Stomach (tissue), 9 donors: ENCODE data around the gene SNX20. TPM values are rescaled to one million over a fixed set of nuclear protein-coding genes. Genes with fewer than 3 reads are reported as not detected.

Source experiments
- DNase-seq, 2 donors: peaks; one replicate each; pipeline versions ENCODE4 v3.0.0 to v3.0.0-alpha.2; 2013 to 2019
- H3K27ac ChIP-seq, 5 donors: fragments of 200-600 bp in 4 of 5; sonication (generic) in 4 of 5; one replicate each; pipeline ENCODE4 v1.5.1; 2013 to 2019; ENCODE audit warnings: mild to moderate bottlenecking in 1 of 5, moderate library complexity in 1 of 5
- H3K27me3 ChIP-seq, 3 donors: fragments of 200-600 bp; sonication (generic); one replicate each; pipeline ENCODE4 v1.5.1; 2017 to 2019; ENCODE audit warnings: mixed run types in 1 of 3
- H3K36me3 ChIP-seq, 4 donors: fragments of 200-600 bp; sonication (generic); 1 replicate in 3 of 4; 2 replicates in 1 of 4; pipeline ENCODE4 v1.5.1; 2016 to 2019
- H3K4me1 ChIP-seq, 4 donors: fragments of 200-600 bp; sonication (generic); one replicate each; pipeline ENCODE4 v1.5.1; 2016 to 2019
- H3K4me3 ChIP-seq, 4 donors: fragments of 200-600 bp; sonication (generic) in 3 of 4; one replicate each; pipeline ENCODE4 v1.5.1; 2016 to 2019; ENCODE audit warnings: mild to moderate bottlenecking in 1 of 4
- H3K9me3 ChIP-seq, 4 donors: fragments of 200-600 bp; sonication (generic); one replicate each; pipeline ENCODE4 v1.5.1; 2016 to 2019
- EP300 ChIP-seq: sonication (generic); formaldehyde crosslinking; IDR thresholded peaks from one replicate; pipeline ENCODE4 v1.6.1; 2017; ENCODE audit warnings: antibody characterized with exemption
- POLR2A ChIP-seq, 4 donors: fragments of 450-650 bp; IDR thresholded peaks; one replicate each; pipeline ENCODE4 v1.6.1; 2016; ENCODE audit warnings: antibody characterized with exemption in 4 of 4, control low read depth in 2 of 4, mild to moderate bottlenecking in 1 of 4, moderate library complexity in 1 of 4
- POLR2AphosphoS5 ChIP-seq, 3 donors: sonication (generic); formaldehyde crosslinking; IDR thresholded peaks; one replicate each; pipeline ENCODE4 v1.6.1; 2016; ENCODE audit warnings: antibody characterized with exemption in 3 of 3
- WGBS, 5 donors: extraction: QIAGEN DNeasy Blood & Tissue Kit in 3 of 5; methylation state at CpG; one replicate each; pipeline versions ENCODE4 v1.1.5 to v1.1.7; 2013 to 2018; 5-methylcytosine and 5-hydroxymethylcytosine counted together
- intact Hi-C: fragments of 100-400 bp; cut with DNase I; formaldehyde crosslinking; loops from one replicate; pipeline ENCODE4 v1.15.1; 2023; ENCODE audit warnings: low total_unique reads
- polyA plus RNA-seq, 3 donors: library from polyadenylated mRNA; stranded (reverse); fragments of 200-250 nt; gene quantifications; one replicate each; pipeline ENCODE4 v1.2.3, GENCODE V29; 2013
- total RNA-seq, 5 donors: library from RNA; depleted of rRNA; stranded (reverse); fragments of >200 nt; gene quantifications; one replicate each; pipeline versions ENCODE4 v1.1.0 to v1.2.3, GENCODE V29; 2014 to 2016
- TF ChIP-seq, protein P1 (sequence below), 7 experiments: fragments of 450-650 bp in 4 of 7; fragments of 200-600 bp in 3 of 7; sonication (generic) in 3 of 7; IDR thresholded peaks; one replicate each; pipeline ENCODE4 v1.5.1; 2016 to 2019; ENCODE audit warnings: antibody characterized with exemption in 7 of 7, control low read depth in 2 of 7, mild to moderate bottlenecking in 1 of 7
- donor health status: healthy with polysubstance abuse.
- donor health status: Bipolar disorder and iron deficiency.
- donor health status: healthy.

The SNX20 gene
- total and polyA plus RNA-seq, 8 donors = 0.29 to 7.4 (median 1.1) TPM; not detected in 1

- H3K9me3 ChIP-seq = no peaks in the 10 kb centered on the region
- no peak for TF ChIP-seq POLR2A (IDR thresholded peaks at IDR 0.05)
- no peak for TF ChIP-seq EP300
- H3K4me1 ChIP-seq = peaks cover 0 to 15% (median 5%) of the 10 kb centered on the region in 4 donors
- peaks cover 0 to 8% (median 6%) of the 10 kb centered on the region in 4 donors for H3K36me3 ChIP-seq
- H3K27me3 ChIP-seq = no peaks in the 10 kb centered on the region
- WGBS, 5 donors = 88 to 93% (median 92%) methylated on average over 6 of the region's 6 CpGs
- no peak overlapping the region for H3K4me3 ChIP-seq
- intact Hi-C loops = no loop called here
- no peak overlapping the region for H3K27ac ChIP-seq
- DNase-seq = no peak
Observed at GRCh38 chr16:50721549-50722404, 40.7 kb upstream of the SNX20 start.

DNA sequence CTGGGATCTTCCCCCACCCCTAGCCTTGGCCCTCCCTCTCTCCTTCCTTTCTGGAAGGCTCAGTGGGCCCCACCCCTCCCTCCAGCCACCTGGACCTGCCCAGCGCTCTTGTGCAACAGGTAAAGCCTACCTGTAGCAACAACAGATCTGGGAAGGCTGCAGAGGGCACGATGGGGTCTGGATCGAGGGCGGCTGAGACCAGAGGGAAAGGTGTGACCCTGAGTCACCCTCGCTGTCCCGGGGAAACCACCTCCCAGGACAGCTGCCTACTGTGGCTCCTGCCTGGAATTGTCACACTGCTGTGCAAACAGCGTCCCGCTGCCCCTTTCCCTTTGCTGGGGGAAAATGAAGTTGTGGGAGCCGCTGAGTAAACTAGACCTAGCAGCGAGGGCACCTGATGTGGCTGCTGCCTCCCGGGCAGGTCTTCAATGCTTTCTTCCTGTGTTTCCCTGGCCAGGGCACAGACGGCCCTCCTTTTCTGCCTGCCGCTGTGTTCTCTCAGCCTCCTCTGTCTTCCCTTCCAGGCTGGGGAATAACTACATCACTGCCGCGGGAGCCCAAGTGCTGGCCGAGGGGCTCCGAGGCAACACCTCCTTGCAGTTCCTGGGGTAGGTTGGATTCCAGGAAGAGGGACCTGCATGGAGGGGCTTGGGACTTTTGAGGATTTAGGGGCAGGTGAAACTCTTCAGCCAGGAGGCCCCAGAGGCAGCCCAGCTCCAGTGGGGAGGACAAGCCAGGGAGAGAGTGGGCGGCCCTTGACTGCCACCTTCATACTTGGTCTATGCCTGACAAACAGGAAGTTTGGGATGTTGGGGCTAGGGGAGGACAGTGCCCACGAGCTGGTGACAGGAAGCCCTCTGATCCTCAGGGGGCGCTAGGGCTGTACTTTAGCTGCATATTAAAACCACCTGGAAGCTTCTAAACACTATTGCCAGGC lies 38.6 kb upstream of the SNX20 start:
- H3K27ac ChIP-seq = peak overlapping the region in 3 of 5 donors; percentile 1 to 48 (median 29)
- intact Hi-C loops = no loop called here
- H3K27me3 ChIP-seq = no peaks in the 10 kb centered on the region
- no peaks in the 10 kb centered on the region for H3K9me3 ChIP-seq
- H3K4me1 ChIP-seq = peaks cover 0 to 15% (median 5%) of the 10 kb centered on the region in 4 donors
- DNase-seq = peak; percentile 63 to 65
- no peak for TF ChIP-seq POLR2A (IDR thresholded peaks at IDR 0.05)
- H3K36me3 ChIP-seq = no peaks in the 10 kb centered on the region
- peak overlapping the region in 3 of 4 donors; percentile 2 to 17 (median 6) for H3K4me3 ChIP-seq
- 34 to 50% (median 44%) methylated on average over 16 to 20 of the region's 20 CpGs for WGBS, 5 donors

DNA sequence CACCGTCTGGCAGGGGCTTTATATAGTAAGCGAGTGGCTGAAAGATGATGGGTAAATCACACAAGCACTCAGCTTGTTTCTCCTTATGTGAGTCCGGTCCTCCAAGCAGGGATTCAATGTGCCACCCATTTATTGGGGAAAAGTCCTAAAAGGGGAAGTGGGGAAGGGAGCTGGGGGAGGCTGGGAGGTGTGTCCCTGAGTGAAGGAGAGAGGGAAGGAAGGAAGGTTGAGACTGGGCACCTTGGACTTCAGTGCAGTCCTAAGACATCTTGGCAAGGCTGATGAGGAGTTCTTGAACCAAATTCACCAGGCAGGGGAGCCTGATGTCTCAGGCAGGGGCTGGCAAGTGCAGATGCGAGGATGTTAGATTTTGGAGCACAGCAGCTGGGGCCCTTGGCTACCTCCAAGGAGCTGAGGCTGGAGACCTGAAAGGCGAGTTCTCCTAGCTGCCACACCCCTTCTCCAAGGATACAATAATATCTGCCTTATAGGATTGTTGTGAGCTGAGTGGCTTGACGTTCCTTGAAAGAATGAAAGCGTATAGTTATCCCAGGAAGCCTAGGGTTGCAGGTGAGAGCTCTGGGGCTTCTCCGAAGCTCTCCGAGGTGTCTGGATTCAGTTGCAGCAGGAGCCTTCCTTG lies 37.8 kb upstream of the SNX20 start:
- intact Hi-C loops = no loop called here
- TF ChIP-seq EP300 = no peak
- TF ChIP-seq, protein P1, sequence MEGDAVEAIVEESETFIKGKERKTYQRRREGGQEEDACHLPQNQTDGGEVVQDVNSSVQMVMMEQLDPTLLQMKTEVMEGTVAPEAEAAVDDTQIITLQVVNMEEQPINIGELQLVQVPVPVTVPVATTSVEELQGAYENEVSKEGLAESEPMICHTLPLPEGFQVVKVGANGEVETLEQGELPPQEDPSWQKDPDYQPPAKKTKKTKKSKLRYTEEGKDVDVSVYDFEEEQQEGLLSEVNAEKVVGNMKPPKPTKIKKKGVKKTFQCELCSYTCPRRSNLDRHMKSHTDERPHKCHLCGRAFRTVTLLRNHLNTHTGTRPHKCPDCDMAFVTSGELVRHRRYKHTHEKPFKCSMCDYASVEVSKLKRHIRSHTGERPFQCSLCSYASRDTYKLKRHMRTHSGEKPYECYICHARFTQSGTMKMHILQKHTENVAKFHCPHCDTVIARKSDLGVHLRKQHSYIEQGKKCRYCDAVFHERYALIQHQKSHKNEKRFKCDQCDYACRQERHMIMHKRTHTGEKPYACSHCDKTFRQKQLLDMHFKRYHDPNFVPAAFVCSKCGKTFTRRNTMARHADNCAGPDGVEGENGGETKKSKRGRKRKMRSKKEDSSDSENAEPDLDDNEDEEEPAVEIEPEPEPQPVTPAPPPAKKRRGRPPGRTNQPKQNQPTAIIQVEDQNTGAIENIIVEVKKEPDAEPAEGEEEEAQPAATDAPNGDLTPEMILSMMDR (IDR thresholded peaks at IDR 0.05) = no peak
- no peak for TF ChIP-seq POLR2AphosphoS5 (IDR thresholded peaks at IDR 0.05)
- TF ChIP-seq POLR2A (IDR thresholded peaks at IDR 0.05) = no peak
- peak overlapping the region in 1 of 4 donors; percentile 17 for H3K4me3 ChIP-seq
- no peaks in the 10 kb centered on the region for H3K27me3 ChIP-seq
- peak; percentile 56 to 78 for DNase-seq
- no peaks in the 10 kb centered on the region for H3K9me3 ChIP-seq
- H3K36me3 ChIP-seq = no peaks in the 10 kb centered on the region
- H3K27ac ChIP-seq = peak overlapping the region in 3 of 5 donors; percentile 1 to 48 (median 29)
- H3K4me1 ChIP-seq = peaks cover 0 to 15% (median 5%) of the 10 kb centered on the region in 4 donors
- WGBS, 5 donors = 51 to 77% (median 59%) methylated on average over 9 of the region's 9 CpGs

DNA sequence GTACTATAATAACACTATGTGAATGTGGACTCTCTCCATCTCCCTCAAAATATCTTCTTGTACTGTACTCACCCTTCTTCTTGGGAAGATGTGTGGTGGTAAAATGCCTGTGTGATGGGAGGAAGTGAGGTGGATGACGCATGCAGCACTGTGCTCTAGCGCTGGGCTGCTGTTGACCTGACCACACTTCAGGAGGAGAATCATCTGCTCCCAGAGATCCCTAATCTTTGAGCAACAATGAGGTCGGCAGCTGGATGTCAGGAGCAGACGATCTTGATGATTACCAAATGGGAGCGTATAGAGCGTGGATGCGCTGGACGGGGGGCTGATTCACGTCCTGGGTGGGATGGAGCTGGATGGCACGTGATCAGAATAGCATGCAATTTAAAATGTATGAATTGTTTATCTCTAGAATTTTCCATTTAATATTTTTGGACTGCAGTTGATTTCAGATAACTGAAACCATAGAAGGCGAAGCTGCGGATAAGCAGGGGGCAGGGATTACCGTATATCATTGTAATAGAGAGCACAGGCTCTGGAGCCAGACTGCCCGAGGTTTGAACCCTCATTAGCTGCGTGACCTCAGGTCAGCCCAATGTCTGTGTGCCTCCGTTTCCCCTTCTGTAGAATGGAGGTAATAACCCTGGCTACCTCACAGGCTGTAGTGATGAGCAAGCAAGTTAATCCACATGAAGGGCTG lies 37.1 kb upstream of the SNX20 start:
- TF ChIP-seq, protein P1 (IDR thresholded peaks at IDR 0.05) = no peak
- no peak for TF ChIP-seq POLR2A (IDR thresholded peaks at IDR 0.05)
- TF ChIP-seq EP300 = no peak
- no peak for TF ChIP-seq POLR2AphosphoS5 (IDR thresholded peaks at IDR 0.05)
- H3K4me3 ChIP-seq = no peak overlapping the region
- peaks cover 0 to 19% (median 5%) of the 10 kb centered on the region in 4 donors for H3K4me1 ChIP-seq
- H3K27ac ChIP-seq = no peak overlapping the region
- no peaks in the 10 kb centered on the region for H3K27me3 ChIP-seq
- WGBS, 5 donors = 62 to 75% (median 72%) methylated on average over 16 of the region's 16 CpGs
- no peaks in the 10 kb centered on the region for H3K36me3 ChIP-seq
- intact Hi-C loops = no loop called here
- peak in 1 of 2 donors; percentile 34 for DNase-seq
- no peaks in the 10 kb centered on the region for H3K9me3 ChIP-seq
